Prostate gland (tissue), 2 donors: ENCODE measurements around the gene TAF11L3. TPM values are rescaled to one million over a fixed set of nuclear protein-coding genes. Genes with fewer than 3 reads are reported as not detected.
"Not testable (repeated sequence)": the region's sequence is repeated elsewhere in the genome, so short reads cannot be mapped to it uniquely, and the experiment has no call there.

Source experiments
- DNase-seq: peaks from one replicate; pipeline ENCODE4 v3.0.0-alpha.2; 2019; ENCODE audit warnings: low spot score
- H3K27ac ChIP-seq, 2 donors: fragments of 200-600 bp; sonication (generic); 2 replicates each; pipeline ENCODE4 v1.5.1; 2017 to 2019
- H3K27me3 ChIP-seq: fragments of 200-600 bp; sonication (generic); replicated peaks from 2 replicates; pipeline ENCODE4 v1.5.1; 2019; ENCODE audit not compliant: insufficient read depth
- H3K36me3 ChIP-seq, 2 donors: fragments of 200-600 bp; sonication (generic); 1 replicate in 1 of 2; 2 replicates in 1 of 2; pipeline versions ENCODE4 v1.5.1 to v1.8.1; 2017 to 2019
- H3K4me1 ChIP-seq: fragments of 200-600 bp; sonication (generic); replicated peaks from 2 replicates; pipeline ENCODE4 v1.5.1; 2019
- H3K4me3 ChIP-seq, 2 donors: fragments of 200-600 bp; sonication (generic); 2 replicates each; pipeline ENCODE4 v1.5.1; 2017 to 2019
- H3K9me3 ChIP-seq: fragments of 200-600 bp; sonication (generic); 2 replicates; pipeline ENCODE4 v1.5.1; 2017
- CTCF ChIP-seq, 4 experiments: fragments of 200-600 bp in 2 of 4; fragments of 450-650 bp in 2 of 4; sonication (generic) in 2 of 4; IDR thresholded peaks; 1 replicate in 3 of 4; 2 replicates in 1 of 4; pipeline ENCODE4 v1.5.1; 2016 to 2019; ENCODE audit warnings: antibody characterized with exemption in 4 of 4, mild to moderate bottlenecking in 2 of 4, moderate library complexity in 2 of 4
- POLR2A ChIP-seq: fragments of 450-650 bp; IDR thresholded peaks from one replicate; pipeline ENCODE4 v1.6.1; 2016; ENCODE audit warnings: antibody characterized with exemption, mild to moderate bottlenecking
- POLR2AphosphoS5 ChIP-seq: sonication (generic); formaldehyde crosslinking; IDR thresholded peaks from one replicate; pipeline ENCODE4 v1.6.1; 2017; ENCODE audit warnings: antibody characterized with exemption
- WGBS: methylation state at CpG from one replicate; pipeline ENCODE4 v1.1.5; 2018; 5-methylcytosine and 5-hydroxymethylcytosine counted together
- intact Hi-C: fragments of 100-400 bp; cut with DNase I; formaldehyde crosslinking; loops from one replicate; pipeline ENCODE4 v1.14.2; 2022
- total RNA-seq, 2 donors: library from RNA; depleted of rRNA; stranded (reverse); fragments of >200 nt; gene quantifications; one replicate each; pipeline ENCODE4 v1.1.0, GENCODE V29; 2016

The TAF11L3 gene
- total RNA-seq = not detected

- H3K27me3 ChIP-seq, DNase-seq, H3K4me1 ChIP-seq, H3K27ac ChIP-seq, intact Hi-C loops, H3K9me3 ChIP-seq, H3K4me3 ChIP-seq, H3K36me3 ChIP-seq: not testable (repeated sequence)
- WGBS = no CpG with 5 or more reads among the region's 15 CpGs
Measured at GRCh38 chr5:17518067-17518466, at the start of gene TAF11L3. Gene TAF11L3 (plus strand): TSS chr5:17518367.

- H3K4me3 ChIP-seq = no peak overlapping the region
- H3K4me1 ChIP-seq = no peaks in the 10 kb centered on the region
- H3K27me3 ChIP-seq = no peaks in the 10 kb centered on the region
- TF ChIP-seq POLR2AphosphoS5 = no peak
- no peak for TF ChIP-seq CTCF (IDR thresholded peaks at IDR 0.05)
- intact Hi-C loops = no loop called here
- H3K36me3 ChIP-seq = no peaks in the 10 kb centered on the region
- no peak overlapping the region for H3K27ac ChIP-seq
- no peaks in the 10 kb centered on the region for H3K9me3 ChIP-seq
- no peak for DNase-seq
Measured at GRCh38 chr5:17470064-17470463, 48.1 kb upstream of the TAF11L3 start.

GRCh38 chr5:17475064-17475463 is 43.1 kb upstream of the TAF11L3 start:
- H3K9me3 ChIP-seq, H3K4me1 ChIP-seq, H3K36me3 ChIP-seq, H3K4me3 ChIP-seq, H3K27ac ChIP-seq, DNase-seq, H3K27me3 ChIP-seq, intact Hi-C loops: not testable (repeated sequence)

GRCh38 chr5:17477043-17477442 is 41.1 kb upstream of the TAF11L3 start:
- no peaks in the 10 kb centered on the region for H3K9me3 ChIP-seq
- H3K27ac ChIP-seq = no peak overlapping the region
- TF ChIP-seq POLR2AphosphoS5 (no peak), POLR2A (no peak)
- H3K4me3 ChIP-seq = no peak overlapping the region
- DNase-seq = no peak
- no peaks in the 10 kb centered on the region for H3K27me3 ChIP-seq
- H3K36me3 ChIP-seq = no peaks in the 10 kb centered on the region
- WGBS = 66% methylated on average over 3 of the region's 3 CpGs
- intact Hi-C loops = no loop called here
- no peaks in the 10 kb centered on the region for H3K4me1 ChIP-seq

GRCh38 chr5:17477573-17478265 is 40.4 kb upstream of the TAF11L3 start:
- no peak for TF ChIP-seq CTCF (IDR thresholded peaks at IDR 0.05)
- TF ChIP-seq POLR2AphosphoS5 = no peak
- TF ChIP-seq POLR2A = no peak
- WGBS = 60% methylated on average over 7 of the region's 7 CpGs
- Histone ChIP-seq H3K36me3 (no peaks in the 10 kb centered on the region), H3K27me3 (no peaks in the 10 kb centered on the region), H3K4me1 (no peaks in the 10 kb centered on the region), H3K4me3 (no peak overlapping the region), H3K27ac (no peak overlapping the region), H3K9me3 (no peaks in the 10 kb centered on the region)
- intact Hi-C loops = no loop called here
- no peak for DNase-seq

GRCh38 chr5:17481378-17481777 is 36.8 kb upstream of the TAF11L3 start:
- Histone ChIP-seq H3K27ac (no peak overlapping the region), H3K36me3 (no peaks in the 10 kb centered on the region), H3K4me1 (no peaks in the 10 kb centered on the region), H3K4me3 (no peak overlapping the region), H3K27me3 (no peaks in the 10 kb centered on the region), H3K9me3 (no peaks in the 10 kb centered on the region)
- 84% methylated on average over 4 of the region's 4 CpGs for WGBS
- intact Hi-C loops = no loop called here
- TF ChIP-seq POLR2A = no peak
- no peak for TF ChIP-seq CTCF (IDR thresholded peaks at IDR 0.05)
- TF ChIP-seq POLR2AphosphoS5 = no peak
- DNase-seq = no peak
